ENCODE measurements around the gene SPSB4.

The SPSB4 gene

GRCh38 chr3:141191097-141191749, 140.1 kb downstream of the SPSB4 start:
- WGBS, 2 experiments (ENCODE audit: insufficient coverage in 2 of 2) = 90 to 100% methylated on average over 2 of the region's 2 CpGs
- Histone ChIP-seq H3K27ac (ENCODE audit: low read depth, low read length, severe bottlenecking) (no peak overlapping the region), H3K36me3 (ENCODE audit: control insufficient read depth, insufficient read depth, low read length) (no peaks in the 10 kb centered on the region), H3K4me3 (ENCODE audit: extremely low read depth, insufficient read depth, low read length, poor library complexity, severe bottlenecking) (no peak overlapping the region), H3K9me3 (ENCODE audit: control insufficient read depth, low read length) (peaks cover 7% of the 10 kb centered on the region), H3K4me1 (ENCODE audit: control insufficient read depth, insufficient read depth, low read length, poor library complexity, severe bottlenecking) (no peaks in the 10 kb centered on the region)

GRCh38 chr3:141192345-141192744, 141.2 kb downstream of the SPSB4 start:
- Histone ChIP-seq H3K4me3 (ENCODE audit: extremely low read depth, insufficient read depth, low read length, poor library complexity, severe bottlenecking) (no peak overlapping the region), H3K4me1 (ENCODE audit: control insufficient read depth, insufficient read depth, low read length, poor library complexity, severe bottlenecking) (no peaks in the 10 kb centered on the region), H3K36me3 (ENCODE audit: control insufficient read depth, insufficient read depth, low read length) (no peaks in the 10 kb centered on the region), H3K27ac (ENCODE audit: low read depth, low read length, severe bottlenecking) (no peak overlapping the region), H3K9me3 (ENCODE audit: control insufficient read depth, low read length) (peaks cover 10% of the 10 kb centered on the region)
- WGBS, 2 experiments (ENCODE audit: insufficient coverage in 2 of 2) = 7 to 17% methylated on average over 5 to 6 of the region's 11 CpGs

GRCh38 chr3:141193066-141193830, 142.1 kb downstream of the SPSB4 start:
- H3K4me1 ChIP-seq (ENCODE audit: control insufficient read depth, insufficient read depth, low read length, poor library complexity, severe bottlenecking) = no peaks in the 10 kb centered on the region
- peaks cover 10% of the 10 kb centered on the region for H3K9me3 ChIP-seq (ENCODE audit: control insufficient read depth, low read length)
- H3K4me3 ChIP-seq (ENCODE audit: extremely low read depth, insufficient read depth, low read length, poor library complexity, severe bottlenecking) = no peak overlapping the region
- no peak overlapping the region for H3K27ac ChIP-seq (ENCODE audit: low read depth, low read length, severe bottlenecking)
- 82 to 90% methylated on average over 8 to 11 of the region's 13 CpGs for WGBS, 2 experiments (ENCODE audit: insufficient coverage in 2 of 2)
- H3K36me3 ChIP-seq (ENCODE audit: control insufficient read depth, insufficient read depth, low read length) = no peaks in the 10 kb centered on the region
